Tibial nerve (tissue), 4 donors: Measurements from ENCODE around the gene CAMTA1.

Source experiments
- CTCF ChIP-seq, 5 experiments: fragments of 200-600 bp in 3 of 5; fragments of 450-650 bp in 2 of 5; sonication (generic) in 3 of 5; IDR thresholded peaks; one replicate each; pipeline ENCODE4 v1.5.1; 2016 to 2019; ENCODE audit warnings: antibody characterized with exemption in 5 of 5, mild to moderate bottlenecking in 3 of 5, moderate library complexity in 2 of 5
- EP300 ChIP-seq, 2 donors: sonication (generic); formaldehyde crosslinking; IDR thresholded peaks; one replicate each; pipeline ENCODE4 v1.6.1; 2017; ENCODE audit warnings: antibody characterized with exemption in 2 of 2, mild to moderate bottlenecking in 1 of 2
- POLR2A ChIP-seq, 2 donors: fragments of 450-650 bp; IDR thresholded peaks; one replicate each; pipeline ENCODE4 v1.6.1; 2017; ENCODE audit warnings: antibody characterized with exemption in 2 of 2, mild to moderate bottlenecking in 2 of 2, moderate library complexity in 2 of 2

- TF ChIP-seq EP300 (IDR thresholded peaks at IDR 0.05) (no peak), POLR2A (IDR thresholded peaks at IDR 0.05) (no peak), CTCF (IDR thresholded peaks at IDR 0.05) (no peak)
These were observed 532.6 kb downstream of the CAMTA1 start for GRCh38 chr1:7317888-7318287.
